Stimulated activated CD8-positive, alpha-beta memory T cell treated with anti-CD3 and anti-CD28 coated beads, Interleukin-4, amount 100 ng/mL, for 1 hour (primary cell): ENCODE results near the gene SOX4.

Experiments used
- DNase-seq, 2 donors: peaks; one replicate each; pipeline ENCODE4 v3.0.0-alpha.2; 2020; ENCODE audit warnings: low read depth in 2 of 2, low spot score in 1 of 2

SOX4 gene

GRCh38 chr6:21593927-21594415 lies 420 bp downstream of the SOX4 start:
- no peak for DNase-seq

- DNase-seq, result no peak
Measured at GRCh38 chr6:21594416-21595281, 1.1 kb downstream of the SOX4 start.

- DNase-seq, result no peak
Measured at GRCh38 chr6:21595285-21596144, 2.0 kb downstream of the SOX4 start.

- no peak for DNase-seq
Measured at GRCh38 chr6:21596145-21596948, 2.8 kb downstream of the SOX4 start.

GRCh38 chr6:21596949-21597682 lies 3.6 kb downstream of the SOX4 start:
- no peak for DNase-seq

- no peak for DNase-seq
Measured at GRCh38 chr6:21597801-21598673, 4.5 kb downstream of the SOX4 start.

- no peak for DNase-seq
Measured at GRCh38 chr6:21598674-21599023, 5.1 kb downstream of the SOX4 start.

- no peak for DNase-seq
Measured at GRCh38 chr6:21599051-21599696, 5.6 kb downstream of the SOX4 start.

- DNase-seq, result no peak
Measured at GRCh38 chr6:21601339-21601923, 7.9 kb downstream of the SOX4 start.

GRCh38 chr6:21601932-21602390 lies 8.4 kb downstream of the SOX4 start:
- DNase-seq, result no peak

GRCh38 chr6:21603082-21603952 lies 9.8 kb downstream of the SOX4 start:
- DNase-seq, result no peak

- DNase-seq, result no peak
Measured at GRCh38 chr6:21604081-21604480, 10.5 kb downstream of the SOX4 start.

- no peak for DNase-seq
Measured at GRCh38 chr6:21605166-21605565, 11.6 kb downstream of the SOX4 start.

- DNase-seq, result no peak
Measured at GRCh38 chr6:21608601-21609000, 15.1 kb downstream of the SOX4 start.

GRCh38 chr6:21609881-21610329 lies 16.4 kb downstream of the SOX4 start:
- no peak for DNase-seq

GRCh38 chr6:21610341-21610740 lies 16.8 kb downstream of the SOX4 start:
- DNase-seq, result no peak

GRCh38 chr6:21611485-21611884 lies 17.9 kb downstream of the SOX4 start:
- no peak for DNase-seq
